GM18505 (cell line): ENCODE data around the gene ZBTB34.
A peak's percentile ranks its signal among the peaks of the same experiment; 100 is the strongest.

Source experiments
- ATAC-seq: cut with Tn5 transposase; IDR thresholded peaks from one replicate; pipeline ENCODE4 v1.9.1; 2021; ENCODE audit not compliant: unreplicated experiment
- POLR2A ChIP-seq: IDR thresholded peaks from 4 replicates; pipeline ENCODE4 v1.6.1; 2011; ENCODE audit warnings: borderline replicate concordance; ENCODE audit not compliant: insufficient read depth, insufficient read length; ENCODE audit errors: extremely low read depth

ZBTB34 gene

DNA sequence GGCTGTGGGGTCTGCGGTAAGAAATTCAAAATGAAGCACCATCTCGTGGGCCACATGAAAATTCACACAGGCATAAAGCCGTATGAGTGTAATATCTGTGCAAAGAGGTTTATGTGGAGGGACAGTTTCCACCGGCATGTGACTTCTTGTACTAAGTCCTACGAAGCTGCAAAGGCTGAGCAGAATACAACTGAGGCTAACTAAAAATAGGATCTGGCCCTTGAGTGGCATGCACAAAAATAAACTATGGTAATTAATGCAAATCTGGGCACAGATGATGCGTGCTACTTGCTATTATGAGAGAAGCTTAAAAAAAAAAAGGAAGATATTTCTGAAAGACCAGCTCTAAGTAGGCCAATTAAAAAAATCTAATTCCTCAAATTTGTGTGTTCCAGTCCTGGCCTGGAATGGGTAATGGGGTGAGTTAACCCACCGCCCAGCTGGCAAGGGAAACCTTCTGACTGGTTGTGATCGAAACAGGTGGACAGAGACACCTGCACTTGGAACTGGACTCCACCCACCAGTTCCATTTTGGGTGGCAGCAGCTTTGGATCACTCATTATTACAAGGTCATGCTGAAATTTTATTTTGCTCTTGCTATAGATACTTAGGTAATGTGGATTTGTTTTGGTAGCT, 26.6 kb upstream of the ZBTB34 start:
- ATAC-seq = no peak
- no peak for TF ChIP-seq POLR2A

DNA sequence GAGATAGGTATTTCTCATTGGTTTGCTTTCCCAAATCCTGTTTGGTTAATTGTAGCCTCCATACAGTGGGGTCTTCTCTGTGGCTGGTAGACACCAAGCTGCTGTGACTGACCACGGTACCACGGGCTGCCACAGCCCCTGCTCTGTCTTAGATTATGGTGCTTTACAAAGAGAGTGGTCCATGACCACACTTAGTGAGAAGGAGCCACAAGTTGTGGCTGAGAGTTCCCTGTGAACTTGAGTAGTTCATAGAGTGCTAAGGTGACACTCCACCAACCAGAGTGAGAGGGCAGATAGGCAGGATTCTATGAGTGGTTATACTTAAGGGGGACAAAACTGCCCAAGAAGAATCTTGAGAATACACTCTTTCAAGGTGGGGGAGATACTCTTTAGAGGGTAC, 25.8 kb upstream of the ZBTB34 start:
- no peak for TF ChIP-seq POLR2A
- no peak for ATAC-seq

DNA sequence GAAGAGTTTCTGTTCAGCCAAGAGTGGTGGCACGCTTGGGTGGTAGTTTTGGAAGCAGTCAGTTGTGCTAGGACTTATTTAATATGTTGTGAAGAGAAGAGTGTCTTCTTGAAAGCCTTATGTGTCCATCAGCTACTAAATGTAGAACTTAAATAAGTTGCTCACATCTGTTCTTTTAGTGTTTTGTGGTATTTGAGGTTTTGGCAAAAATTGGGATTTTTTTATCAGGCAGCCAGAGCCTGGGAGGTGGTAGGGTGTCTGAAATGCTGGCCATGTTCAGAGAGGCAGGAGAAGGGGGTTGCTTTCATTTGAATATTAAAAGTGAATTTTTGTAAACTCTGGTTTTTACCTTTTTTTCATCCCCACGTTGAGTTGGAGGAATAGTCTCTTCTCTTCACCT, 24.2 kb upstream of the ZBTB34 start:
- TF ChIP-seq POLR2A = no peak
- ATAC-seq = no peak

DNA sequence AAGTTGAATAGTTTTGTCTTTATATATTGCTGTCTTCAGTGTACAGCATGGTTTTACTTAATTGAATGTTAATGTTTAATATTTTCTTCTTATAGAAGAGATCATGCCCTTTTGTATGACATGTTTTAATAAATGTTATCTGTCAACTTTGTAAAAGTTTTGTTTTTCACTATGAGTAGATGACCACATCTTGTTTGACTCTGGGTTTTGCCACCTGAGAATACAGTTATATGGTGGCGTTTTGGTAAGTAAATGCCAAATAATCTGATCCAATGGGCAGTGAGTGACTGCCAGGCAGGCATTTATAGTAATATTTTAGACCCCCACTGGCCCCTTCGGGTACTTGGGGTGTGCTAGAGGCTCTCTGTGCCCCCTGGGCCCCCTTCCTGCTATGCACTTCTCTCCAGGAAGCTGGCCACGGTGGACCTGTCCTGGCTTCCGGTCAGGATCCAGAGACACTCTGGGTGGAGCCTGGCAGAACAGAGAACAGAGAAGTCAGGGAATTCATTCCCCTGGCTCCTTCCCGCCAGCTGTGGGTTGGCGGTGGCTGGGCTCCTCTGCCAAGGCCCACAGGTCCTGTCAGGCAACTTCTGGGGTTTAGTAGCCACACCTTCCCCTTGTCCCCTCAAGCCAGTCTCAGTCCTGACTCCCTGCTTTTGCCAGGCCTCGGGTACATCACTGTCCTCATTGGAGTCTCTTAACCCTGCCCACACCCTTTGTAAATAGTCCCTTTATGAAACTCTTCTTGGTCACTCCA, 22.2 kb upstream of the ZBTB34 start:
- TF ChIP-seq POLR2A = no peak
- ATAC-seq = no peak

DNA sequence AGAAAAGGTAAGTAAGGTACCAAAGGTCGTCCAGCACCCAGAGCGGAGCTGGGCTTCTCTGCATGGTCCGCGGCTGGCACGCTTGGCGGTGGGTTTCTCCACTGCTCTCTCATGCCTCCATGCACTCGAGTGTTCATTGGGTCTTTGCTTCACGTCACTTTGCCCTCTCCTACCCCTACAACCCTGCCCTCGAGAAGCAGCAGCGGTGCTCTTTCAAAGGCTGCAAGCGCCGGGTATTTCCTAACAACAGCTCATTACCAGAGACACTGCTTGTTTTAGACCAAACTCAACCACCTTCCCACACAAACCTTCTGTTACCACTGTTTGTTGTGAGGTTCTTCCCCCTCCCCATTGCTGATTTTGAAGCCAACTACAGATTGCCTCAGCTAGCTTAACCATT, 21.5 kb upstream of the ZBTB34 start:
- ATAC-seq = no peak
- peak; percentile 39 for TF ChIP-seq POLR2A

DNA sequence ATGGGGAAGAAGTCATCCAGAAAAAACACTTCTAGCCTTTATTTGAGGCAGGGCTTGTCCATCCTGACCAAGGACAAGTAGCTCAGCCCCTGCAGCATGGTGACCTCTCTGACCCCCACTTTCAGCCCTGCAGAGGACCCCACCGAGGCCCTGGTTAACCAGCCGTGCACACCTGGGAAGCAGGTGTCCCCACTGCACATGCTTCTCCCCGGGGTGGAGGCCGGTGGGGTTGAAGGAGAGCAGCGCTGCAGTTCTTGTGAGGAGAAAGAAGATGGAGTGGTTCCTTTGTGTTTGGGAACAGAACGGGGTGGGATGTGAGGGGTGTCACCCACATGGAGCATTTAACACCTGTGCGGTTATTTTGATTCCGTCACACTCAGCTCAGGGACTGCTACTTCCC, 21.1 kb upstream of the ZBTB34 start:
- ATAC-seq = no peak
- TF ChIP-seq POLR2A = no peak

DNA sequence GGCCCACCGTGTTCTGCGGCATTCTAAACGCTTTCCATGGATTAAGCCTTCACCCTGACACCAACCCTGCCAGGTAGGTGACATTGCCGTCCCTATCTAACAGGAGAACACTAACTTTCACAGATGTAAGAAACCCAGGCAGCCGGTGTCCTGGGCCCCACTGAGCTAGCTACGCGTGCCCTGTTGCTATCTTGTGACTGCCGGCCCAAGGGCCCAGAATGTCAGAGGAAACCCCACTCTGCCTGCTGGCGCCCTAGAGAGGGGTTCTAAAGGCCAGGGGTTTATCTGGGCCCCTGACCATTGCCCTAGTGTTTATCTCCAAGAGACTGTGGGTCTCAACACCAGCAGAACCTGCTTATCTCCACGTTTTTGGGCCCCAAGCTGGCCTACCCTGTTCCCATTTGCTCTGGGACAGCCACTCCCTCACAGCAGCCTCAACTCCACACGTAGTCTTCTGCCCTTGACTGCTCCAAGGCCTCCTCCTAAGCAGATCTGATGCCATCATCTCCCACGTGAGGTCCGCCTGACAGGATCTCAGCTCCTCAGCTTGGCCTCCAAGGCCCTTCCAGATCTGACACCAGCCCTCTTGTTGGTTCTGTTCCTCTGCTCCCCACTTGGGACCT, 18.1 kb upstream of the ZBTB34 start:
- ATAC-seq = no peak
- TF ChIP-seq POLR2A = no peak

DNA sequence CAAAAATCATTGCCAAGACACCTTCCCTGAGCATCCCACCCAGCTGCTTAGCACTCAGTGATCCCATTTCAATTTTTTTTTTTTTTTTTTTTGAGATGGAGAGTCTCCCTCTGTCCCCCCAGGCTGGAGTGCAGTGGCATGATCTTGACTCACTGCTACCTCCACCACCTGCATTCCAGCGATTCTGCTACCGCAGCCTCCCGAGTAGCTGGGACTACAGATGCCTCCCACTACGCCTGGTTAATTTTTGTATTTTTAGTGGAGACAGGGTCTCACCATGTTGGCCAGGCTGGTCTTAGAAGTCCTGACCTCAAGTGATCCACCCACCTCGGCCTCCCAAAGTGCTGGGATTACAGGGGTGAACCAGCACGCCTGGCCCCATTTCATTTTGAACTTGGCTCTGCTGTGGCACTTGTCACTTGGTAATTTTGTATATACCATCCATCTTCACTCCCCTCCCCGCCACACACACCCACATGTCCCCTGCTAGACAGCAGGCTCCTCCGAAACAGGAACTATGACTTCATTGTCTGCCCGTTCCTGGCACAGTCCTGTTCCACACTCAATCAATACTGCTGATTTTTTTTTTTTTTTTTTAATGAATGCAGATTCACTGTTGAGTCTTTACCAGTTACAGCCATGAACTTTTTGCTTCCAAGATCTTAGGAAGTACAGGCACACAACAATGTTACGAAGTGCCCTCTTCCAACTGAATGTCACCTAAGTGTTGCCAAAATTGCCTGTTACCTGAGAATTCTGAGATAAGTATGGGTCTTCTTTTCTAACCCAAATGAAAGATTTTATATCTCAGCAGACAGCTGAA, 17.3 kb upstream of the ZBTB34 start:
- no peak for ATAC-seq
- no peak for TF ChIP-seq POLR2A

DNA sequence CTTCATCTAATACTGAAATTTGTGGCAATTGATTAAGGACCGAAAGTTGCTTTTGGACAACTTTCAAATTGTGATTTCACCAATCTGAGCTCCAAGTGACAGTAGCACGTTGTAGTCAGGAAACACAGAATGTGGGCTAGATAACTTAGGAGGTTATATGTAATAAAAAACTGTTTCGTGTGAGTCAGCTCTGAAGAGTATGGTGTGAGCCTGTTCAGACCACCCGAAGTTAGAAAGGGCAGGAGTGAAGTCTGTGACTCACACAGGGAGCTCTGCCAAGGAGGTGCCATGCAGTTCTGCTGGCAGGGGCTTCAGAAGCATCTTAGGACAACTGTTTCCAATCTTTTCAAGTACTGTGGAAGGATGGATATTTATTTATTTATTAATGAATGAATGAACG, 16.4 kb upstream of the ZBTB34 start:
- no peak for TF ChIP-seq POLR2A
- ATAC-seq = no peak

DNA sequence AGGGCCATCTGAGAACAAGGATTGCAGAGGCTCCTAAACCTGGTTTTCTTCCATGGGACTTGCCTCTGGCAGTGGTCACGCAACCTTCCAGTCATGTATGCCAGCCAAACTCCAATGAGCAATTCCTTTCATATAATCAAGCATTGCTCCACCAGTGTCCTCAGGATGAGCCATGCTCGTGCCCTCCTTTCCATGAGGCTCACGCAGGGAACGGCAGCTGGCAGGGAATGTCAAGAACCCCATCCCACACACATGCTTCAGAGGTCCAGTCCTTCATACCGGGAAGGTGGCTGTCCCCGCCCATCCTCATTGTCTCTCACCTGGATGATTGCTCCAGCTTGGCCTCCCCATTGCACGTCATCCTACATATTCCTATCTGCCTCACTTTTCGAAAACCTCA, 13.4 kb upstream of the ZBTB34 start:
- TF ChIP-seq POLR2A = no peak
- ATAC-seq = no peak

DNA sequence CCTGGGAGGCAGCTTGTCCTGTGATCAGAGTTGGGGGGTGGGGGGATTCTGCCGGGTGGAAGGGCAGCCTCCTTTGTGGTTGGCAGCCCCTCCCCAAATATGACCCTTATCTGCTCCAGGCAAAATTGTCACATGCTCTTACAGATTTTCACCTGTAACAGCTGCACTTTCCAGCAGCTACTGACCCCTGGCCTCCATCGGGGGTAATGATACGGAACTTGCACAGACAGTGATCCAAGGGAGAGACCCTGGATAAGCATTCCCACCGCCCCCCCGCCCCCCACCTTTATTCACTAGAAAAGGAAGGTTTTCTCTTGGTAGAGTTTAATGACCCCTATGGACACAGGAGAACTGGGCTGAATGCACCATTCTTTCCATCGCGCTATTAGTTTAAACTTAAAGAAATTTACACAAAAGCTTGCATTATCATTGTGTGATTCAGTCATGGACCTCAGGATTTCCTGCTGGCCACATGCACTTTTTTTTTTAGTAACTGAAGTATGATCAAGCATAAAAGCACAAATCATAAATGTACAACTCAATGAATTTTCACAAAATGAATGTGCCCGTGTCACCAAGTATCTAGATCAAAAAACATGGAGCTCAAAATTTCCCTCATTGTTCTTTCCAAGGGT, 10.7 kb upstream of the ZBTB34 start:
- no peak for ATAC-seq

DNA sequence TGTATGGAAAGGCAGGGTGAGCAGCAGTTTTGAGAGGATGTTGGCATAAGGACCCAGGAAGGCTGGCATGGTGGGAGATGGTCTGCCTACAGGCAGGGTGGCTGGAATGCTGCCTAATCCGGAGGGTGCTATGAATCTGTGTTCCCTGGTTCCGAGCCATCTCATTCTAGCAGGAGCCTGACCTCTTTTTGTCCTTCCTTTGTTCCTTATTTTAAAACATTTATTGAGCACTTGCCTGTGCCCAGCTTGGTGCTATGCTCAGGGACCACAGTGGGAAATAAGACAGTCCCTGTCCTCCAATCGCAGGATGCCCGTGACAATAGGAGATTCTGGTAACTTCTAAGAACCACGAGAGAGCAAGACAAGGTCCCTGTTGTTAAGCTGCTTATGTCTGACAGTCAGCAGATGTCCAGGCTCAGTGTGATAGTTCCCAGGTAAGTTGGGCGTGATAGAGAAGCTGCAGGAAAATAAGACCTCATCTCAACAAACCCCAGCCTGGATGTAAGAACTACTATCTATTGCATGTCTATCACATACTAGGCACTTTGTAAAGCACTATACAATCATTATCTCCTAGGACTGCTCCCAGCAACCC, 9.1 kb upstream of the ZBTB34 start:
- no peak for ATAC-seq
- no peak for TF ChIP-seq POLR2A

More for the DNA sequence above, 10.7 kb upstream of the ZBTB34 start:
- TF ChIP-seq POLR2A = no peak
